DND-41 (cell line): ENCODE data around the gene ZXDC.

Source experiments
- CTCF ChIP-seq: IDR thresholded peaks from 2 replicates; pipeline ENCODE4 v1.5.1; 2012; ENCODE audit warnings: borderline replicate concordance, low read length, moderate library complexity, mild to moderate bottlenecking; ENCODE audit not compliant: poor library complexity, severe bottlenecking; ENCODE audit errors: extremely low read depth
- EZH2 ChIP-seq: IDR thresholded peaks from 3 replicates; pipeline ENCODE4 v1.6.1; 2012; ENCODE audit warnings: borderline replicate concordance, low read depth, mild to moderate bottlenecking, moderate library complexity, low read length, inconsistent platforms; ENCODE audit not compliant: severe bottlenecking

DNA sequence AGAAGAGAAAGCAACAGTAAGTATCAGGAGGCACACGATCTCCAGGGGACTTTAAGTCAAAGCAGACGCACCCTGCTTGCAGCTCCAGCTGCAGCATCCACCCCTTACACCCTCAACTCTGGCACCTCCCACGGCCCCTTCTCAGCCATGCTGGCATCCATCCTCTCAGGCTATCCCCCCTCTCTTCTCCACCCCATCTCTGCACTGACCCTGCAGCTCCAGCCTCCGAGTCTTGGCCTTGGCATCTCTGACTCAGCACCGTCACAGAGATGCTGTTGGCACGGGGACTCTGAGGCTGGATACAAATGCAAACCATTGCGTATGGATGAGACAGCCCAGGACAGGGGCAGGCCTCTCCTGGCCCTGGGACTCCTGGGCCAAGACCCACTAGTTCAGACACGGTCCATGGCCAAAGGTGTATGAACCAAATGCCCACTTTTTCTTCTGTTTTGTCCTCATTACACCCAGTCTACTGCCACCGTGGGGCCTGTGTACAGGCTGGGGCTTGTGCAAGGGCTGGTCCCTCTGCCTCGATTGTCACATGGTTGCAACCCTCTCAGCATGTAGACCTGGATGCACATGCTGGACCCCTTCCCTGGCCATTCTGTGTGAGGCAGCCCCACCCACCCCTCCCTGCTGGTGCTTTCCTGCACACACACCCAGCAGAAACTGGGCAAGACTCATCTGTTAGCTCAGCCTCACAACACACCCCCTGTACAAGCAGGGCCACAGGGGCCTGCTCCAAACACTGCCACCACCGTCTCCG lies 18.7 kb upstream of the ZXDC start:
- TF ChIP-seq CTCF (no peak), EZH2 (no peak)
